ENCODE measurements around the gene APBA2. TPM values are rescaled to one million over a fixed set of nuclear protein-coding genes. Genes with fewer than 3 reads are reported as not detected.

APBA2 gene
- total RNA-seq, 6 experiments from 2014 or later, result 5.3 to 6.5 (median 6.1) TPM

GRCh38 chr15:28912422-28912821 lies 26.6 kb downstream of the APBA2 start:
- no peaks in the 10 kb centered on the region for H3K36me3 Mint-ChIP-seq (ENCODE audit: low read depth)
- no peak overlapping the region for H3K27ac Mint-ChIP-seq
- no peak for DNase-seq
- H3K4me1 Mint-ChIP-seq (ENCODE audit: low read depth), result no peaks in the 10 kb centered on the region
- no peak overlapping the region for H3K4me3 Mint-ChIP-seq
- H3K27me3 Mint-ChIP-seq (ENCODE audit: insufficient read depth), result no peaks in the 10 kb centered on the region; the same call in 1 of the 2 replicates
- H3K9me3 Mint-ChIP-seq, result no peaks in the 10 kb centered on the region
- TF ChIP-seq CTCF (IDR thresholded peaks at IDR 0.05), result no peak

- no peak overlapping the region for H3K27ac Mint-ChIP-seq
- no peak for DNase-seq
- H3K27me3 Mint-ChIP-seq (ENCODE audit: insufficient read depth), result no peaks in the 10 kb centered on the region; the same call in 1 of the 2 replicates
- no peak overlapping the region for H3K4me3 Mint-ChIP-seq
- TF ChIP-seq CTCF (IDR thresholded peaks at IDR 0.05), result peak; percentile 21; the same call in 1 of the 2 replicates
- H3K4me1 Mint-ChIP-seq (ENCODE audit: low read depth), result no peaks in the 10 kb centered on the region
- no peaks in the 10 kb centered on the region for H3K36me3 Mint-ChIP-seq (ENCODE audit: low read depth)
- no peaks in the 10 kb centered on the region for H3K9me3 Mint-ChIP-seq
These were observed 27.5 kb downstream of the APBA2 start for GRCh38 chr15:28913171-28913765.

GRCh38 chr15:28914046-28914445 lies 28.3 kb downstream of the APBA2 start:
- no peak overlapping the region for H3K27ac Mint-ChIP-seq
- no peaks in the 10 kb centered on the region for H3K9me3 Mint-ChIP-seq
- no peak for TF ChIP-seq CTCF (IDR thresholded peaks at IDR 0.05)
- H3K4me1 Mint-ChIP-seq (ENCODE audit: low read depth), result no peaks in the 10 kb centered on the region
- no peaks in the 10 kb centered on the region for H3K36me3 Mint-ChIP-seq (ENCODE audit: low read depth)
- no peaks in the 10 kb centered on the region for H3K27me3 Mint-ChIP-seq (ENCODE audit: insufficient read depth)
- H3K4me3 Mint-ChIP-seq, result no peak overlapping the region
- DNase-seq, result no peak

GRCh38 chr15:28914483-28915023 lies 28.8 kb downstream of the APBA2 start:
- no peaks in the 10 kb centered on the region for H3K9me3 Mint-ChIP-seq
- H3K4me3 Mint-ChIP-seq, result no peak overlapping the region
- no peaks in the 10 kb centered on the region for H3K27me3 Mint-ChIP-seq (ENCODE audit: insufficient read depth)
- no peaks in the 10 kb centered on the region for H3K36me3 Mint-ChIP-seq (ENCODE audit: low read depth)
- no peak overlapping the region for H3K27ac Mint-ChIP-seq
- no peaks in the 10 kb centered on the region for H3K4me1 Mint-ChIP-seq (ENCODE audit: low read depth)
- DNase-seq, result no peak
- TF ChIP-seq CTCF (IDR thresholded peaks at IDR 0.05), result no peak

- no peaks in the 10 kb centered on the region for H3K36me3 Mint-ChIP-seq (ENCODE audit: low read depth)
- H3K4me1 Mint-ChIP-seq (ENCODE audit: low read depth), result no peaks in the 10 kb centered on the region
- no peak overlapping the region for H3K4me3 Mint-ChIP-seq
- no peak for TF ChIP-seq CTCF (IDR thresholded peaks at IDR 0.05)
- no peaks in the 10 kb centered on the region for H3K27me3 Mint-ChIP-seq (ENCODE audit: insufficient read depth)
- H3K27ac Mint-ChIP-seq, result no peak overlapping the region
- DNase-seq, result no peak
- no peaks in the 10 kb centered on the region for H3K9me3 Mint-ChIP-seq
These were observed 29.5 kb downstream of the APBA2 start for GRCh38 chr15:28915041-28915810.
